Stimulated activated naive CD4-positive, alpha-beta T cell treated with Interleukin-2 at 50 U/mL for 16 hours (primary cell): Measurements from ENCODE around the gene ERG.

Experiments used
- DNase-seq: peaks from one replicate; lab custom pipeline; 2025; lab: John Stamatoyannopoulos, UW

ERG gene

GRCh38 chr21:38433471-38433870 lies 64.8 kb downstream of the ERG start:
- DNase-seq = no peak

GRCh38 chr21:38430401-38430984 lies 67.8 kb downstream of the ERG start:
- no peak for DNase-seq

- no peak for DNase-seq
These were observed 69.3 kb downstream of the ERG start for GRCh38 chr21:38429011-38429410.

- DNase-seq = no peak
These were observed 70.1 kb downstream of the ERG start for GRCh38 chr21:38428211-38428610.

GRCh38 chr21:38424305-38425019 lies 73.8 kb downstream of the ERG start:
- DNase-seq = no peak

GRCh38 chr21:38422082-38422481 lies 76.2 kb downstream of the ERG start:
- no peak for DNase-seq

- DNase-seq = no peak
These were observed 78.1 kb downstream of the ERG start for GRCh38 chr21:38420140-38420539.

GRCh38 chr21:38417726-38418125 lies 80.6 kb downstream of the ERG start:
- no peak for DNase-seq

- DNase-seq = no peak
These were observed 81.5 kb downstream of the ERG start for GRCh38 chr21:38416791-38417190.

- no peak for DNase-seq
These were observed 84.2 kb downstream of the ERG start for GRCh38 chr21:38413958-38414548.

- DNase-seq = no peak
These were observed 87.8 kb downstream of the ERG start for GRCh38 chr21:38410466-38410865.

- no peak for DNase-seq
These were observed 88.4 kb downstream of the ERG start for GRCh38 chr21:38409907-38410306.

GRCh38 chr21:38404177-38404576 lies 94.1 kb downstream of the ERG start:
- DNase-seq = no peak

- no peak for DNase-seq
These were observed 95.5 kb downstream of the ERG start for GRCh38 chr21:38402795-38403194.

- no peak for DNase-seq
These were observed 96.0 kb downstream of the ERG start for GRCh38 chr21:38402291-38402690.

- no peak for DNase-seq
These were observed 96.9 kb downstream of the ERG start for GRCh38 chr21:38401191-38401926.

GRCh38 chr21:38400195-38400919 lies 97.9 kb downstream of the ERG start:
- DNase-seq = no peak

GRCh38 chr21:38399103-38399502 lies 99.2 kb downstream of the ERG start:
- no peak for DNase-seq

GRCh38 chr21:38396325-38396724 lies 102.0 kb downstream of the ERG start:
- no peak for DNase-seq

GRCh38 chr21:38395581-38395980 lies 102.7 kb downstream of the ERG start:
- DNase-seq = no peak

GRCh38 chr21:38392661-38393060 lies 105.6 kb downstream of the ERG start:
- no peak for DNase-seq

GRCh38 chr21:38389896-38390295 lies 108.4 kb downstream of the ERG start:
- no peak for DNase-seq
